GM21737 (cell line): ENCODE measurements around the gene CYP2W1.
"Not testable (repeated sequence)": the region's sequence is repeated elsewhere in the genome, so short reads cannot be mapped to it uniquely, and the experiment has no call there.

Source experiments
- ATAC-seq: cut with Tn5 transposase; IDR thresholded peaks from one replicate; pipeline ENCODE4 v1.9.1; 2021; ENCODE audit warnings: mild to moderate bottlenecking, moderate library complexity; ENCODE audit not compliant: unreplicated experiment

Gene CYP2W1

DNA sequence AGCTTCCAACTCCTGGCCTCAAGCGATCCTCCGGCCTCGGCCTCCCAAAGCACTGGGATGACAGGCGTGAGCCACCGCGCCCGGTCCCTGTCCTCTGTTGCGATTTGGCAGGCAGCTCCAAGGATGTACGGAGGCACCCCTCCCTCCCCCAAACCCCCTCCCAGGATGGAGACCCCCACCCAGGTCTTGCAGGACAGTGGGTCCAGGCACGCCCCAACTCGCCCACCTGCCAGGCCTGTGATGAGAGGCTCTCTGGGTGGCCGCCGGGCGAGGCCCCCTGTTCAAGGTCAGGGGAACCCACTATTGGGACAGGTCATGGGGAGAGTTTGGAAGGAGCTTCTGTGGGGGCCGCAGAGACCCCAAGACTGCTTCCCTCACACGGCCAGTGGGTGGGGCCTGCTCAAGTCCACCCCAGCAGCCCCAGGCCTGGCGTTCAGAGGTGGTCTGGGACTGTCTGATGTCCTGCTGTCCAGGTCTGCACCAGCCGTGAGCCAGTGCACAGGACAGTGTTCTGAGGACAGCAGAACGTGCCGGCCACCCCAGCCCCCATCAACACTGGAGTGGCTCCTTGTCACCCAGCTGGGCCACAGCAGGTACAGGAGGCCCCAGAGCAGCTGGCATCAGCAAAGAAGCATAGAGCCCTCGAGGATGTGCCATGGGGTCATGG is 31.0 kb upstream of the CYP2W1 start:
- ATAC-seq, result no peak

DNA sequence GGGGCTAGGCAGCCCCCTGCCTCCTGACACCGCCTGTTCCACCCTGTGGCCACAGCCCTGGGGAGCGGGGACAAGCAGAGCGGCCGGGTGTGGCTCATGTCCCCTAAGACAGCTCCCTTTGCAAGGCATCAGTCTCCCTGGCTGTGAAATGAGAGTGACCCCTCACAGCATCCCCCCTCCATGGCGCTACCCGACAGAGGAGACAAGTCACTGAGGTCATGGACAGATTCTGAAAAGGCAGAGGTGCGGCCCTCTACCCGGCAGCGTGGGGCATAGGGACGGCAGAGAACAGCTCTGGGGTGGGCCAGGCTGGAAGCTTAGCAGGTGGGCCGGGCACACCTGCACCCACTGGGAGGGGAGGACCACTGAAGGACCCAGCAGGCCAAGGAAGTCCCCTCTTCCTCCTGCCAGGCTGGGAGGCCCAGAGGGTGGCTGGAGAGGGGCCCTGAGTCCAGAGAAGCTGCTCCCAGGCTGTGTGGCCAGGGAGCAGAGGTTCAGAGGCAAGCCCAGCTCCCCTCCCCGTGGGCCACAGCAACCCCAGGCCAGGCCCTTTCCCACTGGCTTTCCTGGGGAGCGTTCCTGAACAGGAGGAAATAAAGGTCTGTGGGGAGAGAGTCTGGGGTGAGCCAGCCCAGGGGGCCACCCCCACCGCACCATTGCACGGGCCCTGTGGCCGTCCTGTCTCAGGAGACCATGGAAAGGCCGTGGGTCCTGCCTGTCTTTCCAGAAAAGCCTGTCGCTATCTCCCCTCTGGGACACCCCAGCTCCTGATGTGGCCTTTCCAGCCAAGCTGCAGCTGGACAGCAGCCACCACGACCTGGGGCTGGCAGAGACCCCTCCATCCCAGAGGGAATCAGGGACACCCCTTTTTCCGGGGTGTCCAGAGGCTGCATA is 30.2 kb upstream of the CYP2W1 start:
- no peak for ATAC-seq

DNA sequence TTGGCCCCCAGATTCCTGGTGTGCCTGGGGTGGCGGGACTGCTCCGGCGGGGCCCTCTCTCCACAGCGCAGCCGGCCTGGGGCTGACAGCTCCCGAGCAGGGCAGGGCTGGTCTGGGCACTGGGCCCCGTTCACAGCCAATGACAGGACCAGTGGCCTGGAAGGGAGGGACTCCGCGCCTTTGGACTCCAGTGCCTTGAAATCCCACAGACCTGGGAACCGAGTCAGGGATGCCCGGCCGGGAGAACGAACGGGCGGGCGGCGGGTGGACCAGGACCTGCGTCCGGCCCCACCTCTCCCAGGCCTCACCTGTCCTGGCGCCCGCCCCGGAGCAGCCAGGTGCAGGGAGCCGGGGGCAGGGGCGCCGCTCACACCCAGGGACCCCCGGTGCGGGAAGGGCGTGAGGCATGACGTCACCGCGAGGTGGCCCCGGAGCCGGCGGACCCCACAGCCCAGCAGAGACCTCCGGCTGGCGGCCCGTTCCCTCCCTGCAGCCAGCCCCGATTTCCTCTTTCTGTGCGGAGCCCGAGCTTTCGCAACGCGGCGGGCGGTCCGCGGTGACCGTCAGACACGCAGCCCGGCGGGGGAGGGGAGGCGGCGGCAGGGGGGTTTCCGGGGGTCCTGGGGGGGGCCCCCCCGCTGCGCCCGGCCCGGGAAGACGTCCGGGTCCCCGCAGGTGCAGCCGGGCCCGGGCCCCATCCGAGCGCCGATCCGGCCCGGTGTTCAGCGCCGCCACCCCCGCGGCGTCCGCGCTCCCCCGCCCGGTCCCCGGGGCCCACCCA is 29.2 kb upstream of the CYP2W1 start:
- peak; percentile 17 for ATAC-seq

DNA sequence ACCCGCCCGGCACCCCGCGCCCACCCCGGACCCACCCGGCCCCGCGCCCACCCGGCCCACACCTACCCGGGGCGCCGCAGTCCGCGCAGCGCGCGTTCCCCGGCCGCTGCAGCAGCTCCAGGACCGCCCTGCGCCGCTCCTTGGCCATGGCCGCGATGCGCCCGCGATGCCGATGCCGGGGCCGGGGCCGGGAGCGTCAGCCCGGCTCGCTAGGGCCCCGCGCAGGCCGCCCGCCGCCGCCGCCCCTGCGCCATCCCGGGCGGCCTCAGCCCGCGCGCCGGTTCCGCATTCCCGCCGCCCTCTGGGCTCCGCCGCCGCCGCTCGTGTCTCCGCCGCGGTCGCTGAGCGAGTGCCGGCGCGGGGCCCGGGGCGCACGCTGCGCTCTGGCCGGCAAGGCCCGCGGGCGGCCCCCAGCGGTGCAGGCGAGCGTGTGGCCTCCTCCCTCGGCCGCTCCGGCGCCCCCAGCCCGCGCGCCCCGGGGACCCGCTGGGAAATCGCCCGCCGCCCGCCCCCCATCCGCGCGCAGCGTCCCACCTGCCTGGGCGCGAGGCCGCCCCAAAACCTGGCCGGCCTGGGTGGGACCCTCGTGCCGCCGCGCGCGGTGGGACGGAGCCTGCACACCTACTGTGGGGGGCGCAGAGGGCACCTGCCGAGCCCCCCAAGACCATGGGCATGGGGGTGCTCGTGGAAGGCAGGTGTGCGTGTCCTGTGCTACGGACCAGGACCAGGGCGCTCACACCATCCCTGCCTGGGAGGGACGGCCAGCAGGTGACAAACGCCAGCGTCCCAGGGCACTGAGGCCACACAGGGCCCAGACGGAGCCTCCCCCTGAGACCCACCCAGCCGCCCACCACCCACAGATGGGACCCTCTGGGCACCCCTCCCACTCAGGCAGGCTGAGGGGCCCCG is 28.4 kb upstream of the CYP2W1 start, which contains the start of gene ADAP1:
Gene ADAP1, minus strand, starts transcription at position 351 of the 909 bp plus-strand sequence. Its CDS starts 203 bp downstream, at position 148.
- ATAC-seq, result peak; percentile 49

DNA sequence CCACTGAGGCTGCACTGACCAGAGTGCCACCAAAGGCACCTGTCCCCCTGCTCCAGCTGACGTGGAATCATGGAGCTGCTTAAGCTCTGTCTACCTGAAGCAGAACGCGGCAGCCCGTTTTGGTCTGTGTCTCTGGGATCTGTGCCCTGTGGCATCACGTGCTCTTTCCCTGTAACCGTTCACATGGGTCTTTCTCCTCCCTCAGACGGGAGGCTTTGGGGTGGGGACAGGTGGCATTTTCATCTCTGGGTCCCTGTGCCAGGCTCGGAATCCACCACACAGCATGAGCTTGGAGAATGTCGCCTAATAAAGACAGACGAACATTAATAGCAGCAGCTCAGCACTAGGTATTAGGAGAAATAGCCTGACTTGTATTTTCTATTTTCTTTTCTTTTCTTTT is 26.9 kb upstream of the CYP2W1 start:
- no peak for ATAC-seq

DNA sequence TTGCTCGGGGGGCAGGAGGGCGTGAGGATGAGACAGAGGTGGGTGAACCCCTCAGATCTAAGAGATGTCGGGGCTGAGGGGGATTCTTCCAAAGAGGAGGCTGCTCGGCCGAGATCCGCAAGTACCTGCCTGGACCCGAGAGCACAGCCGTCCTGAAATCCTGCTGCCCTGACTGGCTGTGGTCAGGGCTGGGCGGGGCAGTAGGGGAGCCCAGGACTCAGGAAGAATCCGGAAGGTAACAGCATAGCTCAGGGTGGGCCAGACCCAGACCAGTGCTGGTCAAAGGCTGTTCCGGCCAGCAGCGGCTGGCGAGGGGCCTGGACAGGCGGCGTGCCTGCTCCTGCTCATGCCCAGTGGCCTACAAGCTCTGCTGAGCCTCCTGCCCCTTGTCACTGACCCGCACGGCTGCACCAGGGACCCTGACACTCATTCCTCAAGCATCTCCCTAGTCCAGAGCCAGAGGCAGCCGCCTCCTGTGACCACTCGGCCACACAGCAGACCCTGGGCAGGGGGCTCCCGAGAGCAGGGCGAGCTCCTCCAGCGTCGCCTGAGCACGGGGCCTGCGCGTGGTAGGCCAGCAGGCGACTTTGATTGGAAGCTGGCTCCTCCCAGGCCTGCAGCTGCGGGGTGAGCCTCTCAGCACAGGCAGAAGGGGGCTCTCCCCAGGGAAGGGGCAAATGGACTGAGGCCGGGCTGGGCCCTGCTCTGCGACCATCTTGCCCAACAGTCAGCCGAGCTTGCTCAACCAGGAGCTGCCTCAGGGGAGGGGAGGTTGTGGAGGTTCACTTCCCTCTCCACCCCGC is 25.4 kb upstream of the CYP2W1 start:
- ATAC-seq, result no peak

DNA sequence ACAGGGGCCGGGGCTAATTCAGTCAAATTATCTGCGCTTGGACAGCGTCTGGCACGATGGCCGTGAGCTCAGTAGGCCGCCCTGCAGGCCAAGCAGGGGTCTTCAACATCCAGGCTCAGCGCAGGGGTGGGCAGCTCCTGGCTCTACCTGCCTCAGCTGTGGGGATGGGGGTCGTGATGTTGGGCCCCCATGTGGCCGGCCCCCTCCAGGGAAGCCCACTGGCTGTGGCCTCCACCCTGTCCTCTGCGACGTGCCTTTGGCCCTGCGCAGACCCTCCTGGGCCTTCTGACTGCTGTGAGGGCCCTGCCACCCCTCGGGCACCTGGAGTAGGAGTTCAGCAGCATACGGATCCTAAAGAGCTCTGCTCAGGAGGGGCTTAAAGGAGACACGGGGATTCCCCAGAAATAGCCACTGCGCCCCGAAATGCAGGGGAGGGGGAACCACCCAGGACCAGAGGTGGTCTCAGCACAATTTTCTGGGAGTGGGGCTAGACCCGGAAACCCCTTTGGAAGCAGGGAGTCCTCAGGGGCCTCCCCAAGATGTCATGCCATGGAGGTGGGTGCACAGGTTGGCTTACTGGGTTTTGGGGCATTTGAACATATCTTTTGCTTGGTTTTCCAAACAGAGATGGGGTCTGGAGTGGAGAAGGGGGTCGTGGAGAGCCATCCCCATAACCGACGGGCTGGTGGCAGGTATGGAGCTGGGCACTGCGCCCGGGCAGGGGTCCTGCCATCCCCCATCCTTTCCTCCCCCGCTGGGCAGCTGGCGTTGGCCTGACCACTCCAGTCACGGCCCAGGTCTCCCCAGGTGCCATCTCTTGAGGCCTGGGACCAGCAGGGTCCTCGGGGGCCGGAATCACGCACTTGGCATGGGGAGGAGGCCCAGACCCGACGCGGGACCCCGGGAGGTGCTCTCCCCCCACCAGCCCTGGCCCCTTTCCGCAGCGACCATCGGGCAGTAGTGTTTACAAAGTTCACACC is 24.5 kb upstream of the CYP2W1 start:
- ATAC-seq, result no peak

DNA sequence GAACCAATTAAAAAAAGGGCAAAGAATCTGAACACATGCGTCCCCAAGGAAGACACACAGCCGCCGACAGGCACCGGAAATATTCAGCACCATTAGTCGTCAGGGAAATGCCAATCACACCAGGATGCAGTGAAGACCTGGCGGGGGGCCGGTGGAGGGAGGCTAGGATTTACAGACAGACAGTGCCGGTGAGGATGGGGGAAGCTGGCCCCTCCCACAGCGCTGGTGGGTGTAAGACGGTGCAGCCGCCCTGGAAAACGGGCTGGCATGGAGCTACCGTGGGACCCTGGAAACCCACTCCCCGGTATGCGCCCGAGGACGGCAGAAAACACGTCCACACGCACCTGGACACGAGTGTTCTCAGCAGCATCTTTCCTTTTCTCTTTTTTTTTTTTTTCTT is 23.7 kb upstream of the CYP2W1 start:
- no peak for ATAC-seq

DNA sequence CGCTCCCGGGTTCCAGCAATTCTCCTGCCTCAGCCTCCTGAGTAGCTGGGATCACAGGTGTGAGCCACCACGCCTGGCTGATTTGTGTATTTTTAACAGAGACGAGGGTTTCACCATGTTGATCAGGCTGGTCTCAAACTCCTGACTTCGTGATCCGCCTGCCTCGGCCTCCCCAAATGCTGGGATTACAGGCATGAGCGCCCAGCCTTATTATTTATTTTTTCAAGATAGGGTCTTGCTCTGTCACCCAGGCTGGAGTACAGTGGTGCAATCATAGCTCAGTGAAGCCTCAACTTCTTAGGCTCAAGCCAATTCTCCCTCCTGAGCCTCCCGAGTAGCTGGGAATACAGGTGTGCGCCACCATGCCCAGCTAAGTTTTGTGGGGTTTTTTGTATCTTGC is 23.2 kb upstream of the CYP2W1 start:
- ATAC-seq, result not testable (repeated sequence)

DNA sequence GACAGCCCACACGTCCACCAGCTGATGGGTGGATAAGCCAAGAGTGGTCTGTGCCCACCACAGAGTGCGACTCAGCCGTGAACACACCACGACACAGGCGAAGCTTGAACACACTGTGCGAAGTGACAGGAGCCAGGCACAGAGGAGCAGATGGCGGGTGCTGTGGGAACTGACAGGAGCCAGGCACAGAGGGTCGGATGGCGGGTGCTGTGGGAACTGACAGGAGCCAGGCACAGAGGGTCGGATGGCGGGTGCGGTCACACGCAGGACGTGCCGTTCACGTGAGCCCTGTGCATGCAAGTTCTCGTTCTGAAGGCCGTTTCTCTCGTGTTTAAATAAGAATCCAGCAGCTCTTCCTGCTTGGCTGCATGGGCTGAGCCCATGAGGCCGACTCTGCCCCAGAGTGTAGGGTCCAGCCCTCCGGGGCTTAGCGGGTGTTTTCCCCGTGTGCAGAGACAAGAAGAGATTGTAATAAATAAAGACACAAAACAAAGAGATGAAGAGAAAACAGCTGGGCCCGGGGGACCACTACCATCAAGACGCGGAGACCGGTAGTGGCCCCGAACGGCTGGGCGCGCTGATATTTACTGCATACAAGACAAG is 22.6 kb upstream of the CYP2W1 start:
- ATAC-seq, result no peak

DNA sequence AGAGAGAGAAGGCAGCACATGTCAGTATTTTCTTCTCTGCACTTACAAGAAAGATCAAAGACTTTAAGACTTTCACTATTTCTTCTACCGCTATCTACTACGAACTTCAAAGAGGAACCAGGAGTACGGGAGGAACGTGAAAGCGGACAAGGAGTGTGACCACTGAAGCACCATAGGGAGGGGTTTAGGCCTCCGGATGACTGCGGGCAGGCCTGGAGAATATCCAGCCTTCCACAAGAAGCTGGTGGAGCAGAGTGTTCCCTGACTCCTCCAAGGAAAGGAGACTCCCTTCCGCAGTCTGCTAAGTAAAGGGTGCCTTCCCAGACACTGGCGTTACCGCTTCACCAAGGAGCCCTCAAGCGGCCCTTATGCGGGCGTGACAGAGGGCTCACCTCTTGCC is 22.0 kb upstream of the CYP2W1 start:
- ATAC-seq, result not testable (repeated sequence)

DNA sequence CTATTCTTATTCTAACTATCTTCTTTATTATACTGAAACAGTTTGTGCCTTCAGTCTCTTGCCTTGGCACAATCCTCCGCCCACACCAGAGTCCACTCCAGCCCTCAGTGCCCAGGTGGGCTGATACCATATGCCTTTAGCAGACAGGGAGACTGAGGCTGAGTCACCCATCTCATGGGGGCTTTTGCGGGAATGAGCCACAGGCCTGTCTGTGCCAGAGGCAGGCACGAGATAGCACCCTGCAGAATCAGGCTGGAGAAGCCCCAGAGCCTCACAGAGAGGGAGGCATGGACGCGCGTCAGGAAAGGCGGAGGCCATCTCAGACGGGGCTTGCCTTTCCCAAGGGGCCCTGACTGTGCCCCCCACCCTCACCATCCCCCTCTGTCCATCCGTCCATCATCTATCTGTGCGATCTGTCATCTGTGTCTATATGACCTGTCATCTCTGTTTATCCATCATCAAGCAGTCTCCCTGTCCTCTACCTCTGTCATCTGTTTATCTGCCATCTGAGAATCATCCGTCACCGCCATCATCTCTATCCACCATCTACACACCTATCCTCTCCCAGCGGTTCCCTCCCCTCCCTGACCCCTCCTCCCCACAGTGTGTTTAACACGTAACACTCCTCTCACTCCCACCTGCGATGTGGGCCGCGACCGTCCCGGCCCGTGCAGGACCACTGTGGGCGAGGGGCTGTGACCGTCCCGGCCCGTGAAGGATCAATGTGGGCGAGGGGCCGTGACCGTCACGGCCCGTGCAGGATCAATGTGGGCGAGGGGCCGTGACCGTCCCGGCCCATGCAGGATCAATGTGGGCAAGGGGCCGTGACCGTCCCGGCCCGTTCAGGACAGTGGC is 21.2 kb upstream of the CYP2W1 start:
- ATAC-seq, result no peak

DNA sequence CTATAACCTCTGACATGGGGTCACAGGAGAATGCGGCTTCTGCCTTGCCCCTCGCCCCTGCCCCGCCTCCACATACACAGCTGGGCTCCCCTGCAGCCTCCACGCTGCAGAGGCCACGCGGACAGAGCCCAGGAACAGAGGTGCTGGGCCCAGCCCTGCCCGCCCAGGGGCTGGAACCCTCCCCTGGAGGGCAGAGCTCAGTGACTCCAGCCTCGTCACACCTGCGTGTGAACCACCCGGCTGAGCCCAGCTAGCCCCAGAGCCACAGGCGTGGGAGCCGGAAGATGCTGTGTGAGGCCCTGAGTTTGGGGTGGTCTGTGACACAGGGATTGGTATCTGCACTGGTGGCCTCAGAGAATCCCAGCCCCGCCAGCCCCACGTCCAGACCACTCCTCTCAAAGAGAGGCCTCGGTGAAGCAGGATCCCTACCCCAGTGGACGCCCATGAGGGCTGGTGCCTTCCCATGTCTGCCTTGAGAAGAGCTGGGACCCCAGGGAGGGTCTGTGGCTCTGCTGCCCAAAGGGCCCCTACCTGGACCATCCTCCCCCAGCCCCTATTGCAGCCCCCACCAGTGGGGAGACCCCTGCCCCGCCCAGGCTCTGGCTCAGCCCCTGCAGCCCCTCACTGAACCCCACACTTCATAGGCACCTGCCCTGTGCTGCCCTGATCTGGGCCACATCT is 20.4 kb upstream of the CYP2W1 start:
- ATAC-seq, result no peak

DNA sequence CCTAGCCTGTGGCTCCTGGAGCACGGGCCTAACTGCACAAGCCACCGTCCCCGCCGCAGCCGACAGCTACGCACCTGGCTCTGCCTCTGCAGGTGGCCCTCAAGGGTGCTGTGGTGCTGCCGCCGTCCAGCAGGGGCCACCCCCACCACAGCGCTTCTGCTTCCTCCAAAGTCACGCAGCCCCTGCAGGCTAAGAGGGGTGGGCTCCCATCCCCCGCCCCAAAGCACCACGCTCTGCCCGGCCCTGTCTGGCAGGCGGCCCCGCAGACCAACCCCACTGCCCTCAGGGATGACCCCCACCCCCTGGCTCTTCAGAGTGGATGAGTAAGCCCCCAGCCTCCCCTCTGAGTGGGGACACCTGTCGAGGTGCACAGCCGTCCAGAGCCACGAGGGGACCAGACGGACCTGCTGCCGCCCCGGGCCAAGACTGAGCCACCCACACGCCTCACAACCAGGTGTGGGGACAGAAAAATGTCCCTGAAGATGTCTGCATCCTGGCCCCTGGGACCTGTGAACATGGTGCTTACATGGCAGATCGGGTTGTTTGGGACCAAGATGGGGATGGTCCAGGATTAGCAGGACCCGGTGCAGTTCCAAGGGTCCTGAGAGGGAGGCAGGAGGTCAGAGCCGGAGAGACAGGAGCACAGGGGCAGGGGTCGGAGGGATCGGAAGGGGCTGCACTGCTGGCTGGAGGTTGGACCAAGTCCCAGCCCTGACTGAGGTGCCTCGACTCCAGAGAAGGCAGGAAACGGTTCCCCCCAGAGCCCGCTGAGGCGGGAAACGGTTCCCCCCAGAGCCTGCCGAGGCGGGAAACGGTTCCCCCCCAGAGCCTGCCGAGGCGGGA is 19.5 kb upstream of the CYP2W1 start:
- ATAC-seq, result no peak

DNA sequence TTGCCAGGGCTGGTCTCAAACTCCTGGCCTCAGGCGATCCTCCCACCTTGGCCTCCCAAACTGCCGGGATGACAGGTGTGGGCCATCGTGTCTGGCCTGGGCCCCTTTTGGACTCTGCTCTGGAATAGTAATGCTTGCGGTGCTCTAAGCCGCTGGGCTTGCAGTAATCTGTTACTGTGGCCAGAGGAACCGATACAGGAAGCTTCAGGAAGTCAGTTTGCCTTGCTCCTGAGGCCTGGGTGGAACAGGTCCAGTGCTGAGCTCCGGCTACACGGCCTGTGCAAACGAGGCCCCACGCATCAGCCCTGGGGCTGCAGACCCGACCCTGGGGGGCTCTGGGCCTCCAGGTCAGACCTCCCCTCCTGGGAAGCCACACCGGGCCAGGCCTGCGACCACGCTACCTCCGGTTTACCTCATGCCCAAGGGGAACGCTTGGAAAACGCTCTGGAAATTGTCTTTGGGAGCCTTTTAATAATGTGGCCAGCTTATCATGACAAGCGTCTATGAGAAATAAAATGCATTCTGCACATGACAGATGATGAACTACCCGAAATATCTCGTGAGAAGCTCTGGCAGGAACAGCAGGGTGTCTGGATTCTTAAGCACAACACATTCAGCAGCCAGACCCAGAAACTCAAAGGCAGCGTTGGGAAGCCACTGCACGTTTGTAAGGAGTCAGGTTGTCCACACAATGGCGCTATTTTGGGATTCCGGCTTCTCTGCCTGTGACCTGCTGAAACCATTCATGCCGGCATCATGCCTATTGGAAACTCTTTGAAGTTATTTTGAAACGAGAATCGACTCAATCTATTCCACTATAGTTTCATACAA is 18.4 kb upstream of the CYP2W1 start:
- no peak for ATAC-seq
